H1 (cell line): ENCODE results near the gene NCOA6.

Experiments used
- BCL11A ChIP-seq, 2 experiments: IDR thresholded peaks; one replicate each; pipeline ENCODE4 v1.6.1; 2011; ENCODE audit warnings: low read depth in 2 of 2, low read length in 2 of 2, mild to moderate bottlenecking in 2 of 2
- CREB1 ChIP-seq: IDR thresholded peaks from 2 replicates; pipeline ENCODE4 v1.6.1; 2012; ENCODE audit warnings: inconsistent platforms
- CTCF ChIP-seq, 3 experiments: IDR thresholded peaks; 1 replicate in 2 of 3; 2 replicates in 1 of 3; pipeline versions ENCODE4 v1.5.1 to v1.6.1; 2011; ENCODE audit warnings: low read length in 3 of 3, mild to moderate bottlenecking in 3 of 3, inconsistent platforms in 2 of 3, low read depth in 1 of 3, moderate library complexity in 1 of 3; ENCODE audit not compliant: insufficient read depth in 1 of 3; ENCODE audit errors: control extremely low read depth in 1 of 3
- EZH2 ChIP-seq: fragments of 200-600 bp; sonication (generic); IDR thresholded peaks from 2 replicates; pipeline ENCODE4 v1.7.1; 2012; ENCODE audit warnings: low read depth, mild to moderate bottlenecking, moderate library complexity, low read length, inconsistent platforms; ENCODE audit not compliant: severe bottlenecking
- MAFK ChIP-seq: IDR thresholded peaks from 2 replicates; pipeline ENCODE4 v1.6.1; 2012; ENCODE audit warnings: low read depth, mild to moderate bottlenecking, improper control_type of control experiment, low read length
- NRF1 ChIP-seq: IDR thresholded peaks from 2 replicates; pipeline ENCODE4 v1.6.1; 2011; ENCODE audit warnings: mild to moderate bottlenecking, low read depth, low read length, improper control_type of control experiment
- POLR2A ChIP-seq, 2 experiments: IDR thresholded peaks; 1 replicate in 1 of 2; 2 replicates in 1 of 2; pipeline ENCODE4 v1.6.1; 2011; ENCODE audit warnings: low read depth in 2 of 2, low read length in 2 of 2, mild to moderate bottlenecking in 2 of 2; ENCODE audit errors: control extremely low read depth in 1 of 2
- POLR2AphosphoS5 ChIP-seq: IDR thresholded peaks from 2 replicates; pipeline ENCODE4 v1.6.1; 2011; ENCODE audit warnings: low read depth, low read length
- RAD21 ChIP-seq, 2 experiments: IDR thresholded peaks in 1 of 2; conservative IDR thresholded peaks in 1 of 2; 2 replicates each; pipeline ENCODE4 v1.6.1; 2011; ENCODE audit warnings: low read depth in 2 of 2, low read length in 2 of 2, improper control_type of control experiment in 1 of 2, inconsistent platforms in 1 of 2, mild to moderate bottlenecking in 1 of 2, moderate library complexity in 1 of 2
- RXRA ChIP-seq: IDR thresholded peaks from 2 replicates; pipeline ENCODE4 v1.6.1; 2011; ENCODE audit warnings: low read depth, mild to moderate bottlenecking, low read length, moderate library complexity; ENCODE audit not compliant: insufficient read depth
- SIN3A ChIP-seq, 2 experiments: IDR thresholded peaks in 1 of 2; conservative IDR thresholded peaks in 1 of 2; 2 replicates each; pipeline ENCODE4 v1.6.1; 2011 to 2012; ENCODE audit warnings: low read length in 2 of 2, improper control_type of control experiment in 1 of 2, low read depth in 1 of 2, mild to moderate bottlenecking in 1 of 2
- SUZ12 ChIP-seq: fragments of 200-600 bp; sonication (generic); IDR thresholded peaks from 2 replicates; pipeline ENCODE4 v1.6.1; 2012; ENCODE audit warnings: mild to moderate bottlenecking, inconsistent platforms, low read length, moderate library complexity, mixed read lengths
- ZNF274 ChIP-seq: IDR thresholded peaks from 2 replicates; pipeline ENCODE4 v1.7.0; 2012; ENCODE audit warnings: low read length, borderline replicate concordance; ENCODE audit errors: extremely low read depth

DNA sequence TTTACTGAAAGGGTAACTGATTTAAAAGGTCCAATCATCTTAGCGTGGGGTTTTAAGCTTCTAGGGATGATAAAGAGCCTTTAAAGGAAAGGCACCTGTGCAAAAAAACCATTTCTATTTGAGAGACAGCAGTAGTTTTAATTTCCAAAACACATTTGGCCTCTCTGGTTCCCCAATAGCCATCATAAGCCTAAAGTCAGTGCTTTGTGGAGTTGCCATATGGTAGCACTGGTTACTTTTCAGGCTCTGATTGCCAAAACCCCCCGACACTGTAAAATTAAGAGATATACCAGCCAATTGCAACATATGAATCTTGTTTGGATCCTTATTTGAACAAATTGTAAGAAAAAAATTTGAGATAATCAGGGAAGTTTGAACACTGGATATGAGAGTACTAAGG is 76.7 kb downstream of the NCOA6 start:
- TF ChIP-seq SUZ12 (no peak), CREB1 (no peak), CTCF (IDR thresholded peaks at IDR 0.05; ENCODE audit: control extremely low read depth in 1 of 3, insufficient read depth in 1 of 3, low read depth in 1 of 3, low read length in 3 of 3) (no peak), SIN3A (conservative IDR thresholded peaks at IDR 0.05 in 1 of 2, IDR thresholded peaks at IDR 0.05 in 1 of 2; ENCODE audit: low read depth in 1 of 2, low read length in 2 of 2) (no peak), POLR2AphosphoS5 (no peak), ZNF274 (no peak), MAFK (no peak), RXRA (no peak), RAD21 (IDR thresholded peaks at IDR 0.05 in 1 of 2, conservative IDR thresholded peaks at IDR 0.05 in 1 of 2; ENCODE audit: low read depth in 2 of 2, low read length in 2 of 2) (no peak), EZH2 (no peak), BCL11A (IDR thresholded peaks at IDR 0.05; ENCODE audit: low read depth in 2 of 2, low read length in 2 of 2) (no peak), POLR2A (IDR thresholded peaks at IDR 0.05; ENCODE audit: control extremely low read depth in 1 of 2, low read depth in 2 of 2, low read length in 2 of 2) (no peak), NRF1 (no peak)
